ENCODE measurements around the gene RSL24D1.

- TF ChIP-seq CTCF (IDR thresholded peaks at IDR 0.05; ENCODE audit: insufficient read depth, low read length, poor library complexity, severe bottlenecking) (no peak), EZH2phosphoT487 (conservative IDR thresholded peaks at IDR 0.05; ENCODE audit: low read length) (no peak)
Observed at GRCh38 chr15:55194256-55194655, 2.5 kb downstream of the RSL24D1 start.
